GM18520 (cell line): ENCODE data around the gene MAP2K4.
"Not testable (repeated sequence)": the region's sequence is repeated elsewhere in the genome, so short reads cannot be mapped to it uniquely, and the experiment has no call there.

Experiments used
- ATAC-seq: cut with Tn5 transposase; IDR thresholded peaks from one replicate; pipeline ENCODE4 v1.9.1; 2021; ENCODE audit not compliant: unreplicated experiment

MAP2K4 gene

DNA sequence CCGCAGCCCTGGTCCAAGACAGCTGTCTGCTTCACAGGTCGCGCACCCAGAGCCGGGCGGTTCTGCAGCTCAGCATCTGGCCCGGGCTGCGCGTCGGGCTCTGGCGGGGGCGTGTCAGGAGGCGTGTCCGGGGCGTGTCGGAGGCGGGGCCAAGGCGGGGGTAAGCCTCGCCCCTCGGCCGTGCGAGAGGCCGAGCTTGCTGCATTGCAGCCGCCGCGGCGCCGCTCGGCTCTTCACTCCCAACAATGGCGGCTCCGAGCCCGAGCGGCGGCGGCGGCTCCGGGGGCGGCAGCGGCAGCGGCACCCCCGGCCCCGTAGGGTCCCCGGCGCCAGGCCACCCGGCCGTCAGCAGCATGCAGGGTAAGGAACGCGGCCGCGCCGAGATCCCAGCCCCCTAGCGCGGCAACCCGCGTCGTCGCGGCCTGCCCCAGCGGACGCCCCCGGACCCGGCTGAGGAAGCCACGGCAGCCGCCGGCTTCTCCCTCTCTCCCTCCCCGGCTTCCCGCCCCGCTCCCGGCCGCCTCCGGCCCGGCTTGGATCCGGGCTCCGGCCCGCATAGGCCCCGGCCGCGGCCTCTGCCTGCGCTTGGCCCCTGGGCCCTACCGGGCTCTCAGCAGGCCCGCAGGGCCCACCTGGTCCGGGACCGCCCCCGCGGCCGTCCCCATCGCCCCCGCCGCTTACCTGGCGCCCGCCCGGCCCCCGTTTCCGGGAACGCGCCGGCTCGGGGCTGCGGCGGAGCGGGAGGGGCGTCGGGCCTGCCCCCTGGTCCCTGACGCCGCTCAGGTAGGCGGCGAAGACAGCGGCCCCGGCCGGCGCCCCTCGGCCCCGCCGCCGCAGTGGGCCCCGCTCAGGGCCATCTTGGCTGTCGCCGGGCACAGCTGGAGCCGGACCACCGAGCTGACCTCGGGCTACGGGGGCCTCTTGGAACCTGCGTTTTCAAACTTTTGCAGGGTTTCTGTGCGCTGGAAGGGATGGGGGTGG lies at the start of gene MAP2K4:
MAP2K4 (plus strand) TSS at position 236 of the 981 bp plus-strand sequence; CDS start at position 246, 10 bp downstream.
- peak; percentile 81 for ATAC-seq

DNA sequence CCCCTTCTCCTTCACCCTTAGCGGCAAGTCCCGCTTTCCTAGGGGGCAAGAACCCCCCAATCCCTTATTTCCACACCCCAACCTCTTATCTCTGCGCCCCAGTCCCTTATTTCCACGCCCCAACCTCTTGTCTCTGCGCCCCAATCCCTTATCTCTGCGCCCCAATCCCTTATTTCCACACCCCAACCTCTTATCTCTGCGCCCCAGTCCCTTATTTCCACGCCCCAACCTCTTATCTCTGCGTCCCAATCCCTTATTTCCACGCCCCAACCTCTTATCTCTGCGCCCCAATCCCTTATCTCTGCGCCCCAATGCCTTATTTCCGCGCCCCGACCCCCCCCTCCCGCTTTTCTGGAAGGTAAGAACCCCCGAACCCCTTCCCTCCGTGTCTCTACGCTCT lies 47.9 kb upstream of the MAP2K4 start:
- ATAC-seq: not testable (repeated sequence)

DNA sequence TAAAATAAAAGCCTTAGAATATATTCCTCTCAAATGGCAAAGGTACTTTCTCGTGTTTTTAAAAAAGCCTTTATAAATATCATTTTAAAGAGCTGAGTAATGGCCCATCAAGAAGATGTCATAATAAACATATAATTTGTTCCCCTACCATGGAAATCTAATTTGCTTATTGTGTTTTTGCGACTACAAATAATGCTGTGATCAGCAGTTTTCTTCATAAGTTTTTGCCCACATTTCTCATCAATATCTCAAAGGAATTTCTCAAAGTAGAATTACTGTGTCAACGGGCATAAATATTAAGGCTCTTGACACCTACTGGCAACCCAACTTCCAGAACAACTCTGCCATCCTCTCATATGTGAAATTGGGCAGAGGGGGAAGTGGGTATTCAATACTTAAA lies 40.9 kb upstream of the MAP2K4 start:
- no peak for ATAC-seq

GRCh38 chr17:11980813-11981212 lies 39.9 kb upstream of the MAP2K4 start:
- ATAC-seq: no peak

- ATAC-seq: no peak
Observed at GRCh38 chr17:11981862-11982261, 38.8 kb upstream of the MAP2K4 start.

DNA sequence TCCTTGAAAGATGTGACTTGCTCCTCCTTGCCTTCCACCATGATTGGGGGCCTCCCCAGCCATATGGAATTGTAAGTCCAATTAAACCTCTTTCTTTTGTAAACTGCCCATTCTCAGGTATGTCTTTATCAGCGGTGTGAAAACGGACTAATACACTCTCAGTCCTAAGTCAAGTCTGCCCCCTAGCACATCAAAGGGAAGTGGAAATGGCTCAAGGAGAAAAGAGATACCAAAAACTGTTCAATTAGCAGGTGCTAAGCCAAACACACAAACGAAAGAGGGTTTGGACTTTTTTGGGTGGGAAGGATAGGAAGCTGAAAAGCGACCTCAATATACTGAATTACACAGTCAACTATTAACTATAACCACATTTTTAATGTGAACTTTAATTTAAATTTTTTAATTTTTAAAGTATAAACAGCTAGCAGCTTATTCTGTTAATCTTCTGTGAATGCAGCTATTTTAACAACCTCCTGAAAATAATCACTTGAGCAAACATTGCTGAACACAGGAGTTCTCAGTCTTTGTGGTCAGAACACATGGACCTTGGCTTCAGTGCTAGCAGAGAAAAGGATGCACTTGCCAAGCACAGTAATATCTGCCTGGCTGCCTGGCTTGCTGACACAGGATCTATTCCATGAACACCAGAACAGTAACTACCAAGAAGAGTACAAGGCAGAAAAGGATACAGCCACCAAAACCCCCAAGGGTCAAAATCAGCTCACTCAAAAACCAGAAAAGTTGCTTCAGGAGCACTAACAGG lies 34.3 kb upstream of the MAP2K4 start:
- ATAC-seq: no peak

GRCh38 chr17:11986942-11987329 lies 33.7 kb upstream of the MAP2K4 start:
- ATAC-seq: no peak

GRCh38 chr17:11990363-11990983 lies 30.2 kb upstream of the MAP2K4 start:
- ATAC-seq: no peak

DNA sequence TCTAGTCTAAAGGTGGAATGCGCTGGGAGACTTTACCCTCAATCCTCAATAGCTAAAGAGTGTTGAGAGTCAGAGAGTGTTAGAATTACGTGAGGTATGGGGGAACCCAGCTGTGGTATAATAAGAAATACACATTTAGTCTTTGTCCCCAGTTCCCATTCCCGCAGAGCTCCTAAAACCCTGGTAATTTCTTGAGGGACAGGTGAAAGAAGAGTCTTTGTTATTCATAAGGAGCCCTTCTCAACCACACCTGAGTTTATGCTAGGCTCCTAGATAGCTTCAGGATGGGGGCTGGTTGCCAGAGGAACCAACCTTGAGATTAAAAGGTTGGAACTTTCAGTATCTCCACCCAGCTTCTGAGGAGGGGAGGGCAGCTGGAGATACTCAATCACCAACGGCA lies 29.2 kb upstream of the MAP2K4 start:
- ATAC-seq: no peak

DNA sequence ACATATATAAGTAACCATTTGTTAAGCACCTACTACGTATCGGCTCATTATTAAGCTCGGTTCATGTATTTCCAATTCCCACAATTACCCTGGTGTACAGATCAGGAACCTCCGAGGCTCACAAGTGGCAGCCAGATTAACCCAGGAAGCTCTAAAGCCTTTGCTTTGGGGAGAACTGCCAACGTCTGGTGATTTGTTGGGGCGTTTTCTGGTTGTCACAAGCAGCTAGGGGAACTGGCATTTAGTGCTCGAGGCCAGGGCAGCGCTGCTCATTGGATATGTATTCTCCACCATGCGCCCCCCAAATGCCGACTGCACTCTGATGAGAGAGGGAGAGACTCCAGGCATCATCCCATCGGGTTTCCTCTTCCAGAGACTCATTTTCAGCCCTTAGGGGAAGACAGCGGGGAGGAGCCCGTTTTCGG lies 23.9 kb upstream of the MAP2K4 start:
- ATAC-seq: peak; percentile 12

- peak; percentile 98 for ATAC-seq
Observed at GRCh38 chr17:11997147-11997971, 23.3 kb upstream of the MAP2K4 start, which contains the start of gene ZNF18. Gene ZNF18 (minus strand): TSS chr17:11997475. CDS start chr17:11992829, 4,646 bp downstream.

GRCh38 chr17:11997972-11998233 lies 22.8 kb upstream of the MAP2K4 start:
- ATAC-seq: no peak

DNA sequence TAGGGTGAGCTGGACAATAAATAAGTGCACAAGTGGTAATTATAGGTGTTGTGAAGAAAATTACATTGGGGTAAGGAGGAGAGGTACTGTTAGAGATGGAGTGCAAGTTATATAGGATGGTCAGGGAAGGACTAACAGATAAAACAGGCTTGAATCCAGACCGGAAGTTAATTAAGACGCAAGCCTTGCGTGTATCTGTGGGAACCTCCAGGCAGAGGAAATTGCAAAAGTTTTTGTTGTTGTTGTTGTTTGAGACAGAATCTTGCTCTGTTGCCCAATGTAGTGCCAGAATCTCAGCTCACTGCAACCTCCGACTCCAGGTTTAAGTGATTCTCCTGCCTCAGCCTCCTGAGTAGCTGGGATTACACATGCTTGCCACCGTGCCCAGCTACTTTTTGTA lies 21.0 kb upstream of the MAP2K4 start:
- no peak for ATAC-seq

DNA sequence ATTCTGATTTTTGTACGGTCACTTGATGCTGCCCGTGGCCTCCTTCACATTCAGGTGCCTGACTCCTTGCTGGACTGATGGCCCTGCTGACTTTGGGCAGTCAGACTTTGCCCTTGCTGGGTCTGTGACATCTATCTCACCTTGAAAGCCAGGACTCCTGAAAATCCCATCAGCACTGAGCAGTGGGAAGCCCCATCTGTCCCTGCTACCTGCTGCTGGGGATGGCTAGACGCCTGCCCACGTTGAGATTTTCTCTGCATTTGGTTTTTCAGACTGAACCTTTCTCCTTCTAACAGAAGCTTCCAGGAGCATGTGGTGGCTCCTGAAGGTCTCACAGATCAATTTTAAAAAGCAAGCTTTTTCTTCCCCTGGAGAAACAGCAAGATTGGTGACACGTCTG lies 13.2 kb upstream of the MAP2K4 start:
- ATAC-seq: no peak

- no peak for ATAC-seq
Observed at GRCh38 chr17:12021623-12022140, 1.0 kb downstream of the MAP2K4 start.

- ATAC-seq: no peak
Observed at GRCh38 chr17:12022310-12022709, 1.6 kb downstream of the MAP2K4 start.

DNA sequence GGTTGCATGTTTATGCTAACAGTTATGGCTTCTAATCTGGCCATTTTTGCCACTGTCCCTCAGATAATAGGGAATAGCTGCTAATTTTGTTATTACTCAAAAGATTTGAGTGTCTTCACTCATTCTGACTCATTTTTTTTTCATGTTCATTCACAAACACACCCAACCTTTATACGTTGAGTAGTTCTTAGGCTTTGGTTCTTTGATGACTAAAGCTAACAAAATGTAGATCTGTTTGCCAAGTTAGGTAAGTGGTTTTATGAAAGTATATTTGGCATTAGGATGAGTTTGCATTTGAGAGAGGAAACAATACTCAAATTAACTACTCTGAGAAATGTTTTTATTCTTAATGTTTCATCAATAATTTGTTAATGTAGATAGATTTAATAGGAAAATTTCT lies 3.6 kb downstream of the MAP2K4 start:
- no peak for ATAC-seq

- no peak for ATAC-seq
Observed at GRCh38 chr17:12027658-12028057, 7.0 kb downstream of the MAP2K4 start.

GRCh38 chr17:12028611-12029010 lies 7.9 kb downstream of the MAP2K4 start:
- ATAC-seq: no peak

- no peak for ATAC-seq
Observed at GRCh38 chr17:12034538-12034937, 13.9 kb downstream of the MAP2K4 start.
